Activated CD8-positive, alpha-beta T cell treated with anti-CD3 and anti-CD28 coated beads, Interleukin-2, amount 10 ng/mL, durations not matched to agents 7 days and 5 days (primary cell): ENCODE data around the gene PLIN1. TPM values are rescaled to one million over a fixed set of nuclear protein-coding genes. Genes with fewer than 3 reads are reported as not detected.

ENCODE experiments used
- total RNA-seq, 2 experiments: library from RNA; stranded (reverse); gene quantifications; one replicate each; pipeline ENCODE4 v1.2.3, GENCODE V29; 2021

PLIN1 gene
- total RNA-seq, 2 experiments from 2014 or later = not detected

Other genes with a start within 250 kb of the PLIN1 start
- gene RHCG, start 182.8 kb downstream of the PLIN1 start, total RNA-seq = not detected
- 10 to 100 TPM; 36.5 to 36.9 TPM for gene TICRR, start 103.9 kb downstream of the PLIN1 start, total RNA-seq
- under 1 TPM; 0.21 to 0.37 TPM for gene KIF7, start 23.9 kb downstream of the PLIN1 start, total RNA-seq
- gene PEX11A, start 11.4 kb upstream of the PLIN1 start, total RNA-seq = 1 to 10 TPM; 1.4 to 1.8 TPM
- gene WDR93, start 11.4 kb upstream of the PLIN1 start, total RNA-seq = not detected
- gene MESP1, start 71.9 kb upstream of the PLIN1 start, total RNA-seq = 1 to 10 TPM; 1.8 to 2.4 TPM
- not detected for gene MESP2, start 97.0 kb upstream of the PLIN1 start, total RNA-seq
- under 1 TPM; 0.29 to 0.61 TPM for gene ANPEP, start 135.5 kb upstream of the PLIN1 start, total RNA-seq
- 10 to 100 TPM; 24.7 to 25.5 TPM for gene AP3S2, start 214.6 kb upstream of the PLIN1 start, total RNA-seq
- not detected for gene ARPIN, start 233.6 kb upstream of the PLIN1 start, total RNA-seq